ENCODE measurements around the gene OR4D10. TPM values are rescaled to one million over a fixed set of nuclear protein-coding genes. Genes with fewer than 3 reads are reported as not detected.
"Not testable (repeated sequence)": the region's sequence is repeated elsewhere in the genome, so short reads cannot be mapped to it uniquely, and the experiment has no call there.

Gene OR4D10
- not detected for total RNA-seq

DNA sequence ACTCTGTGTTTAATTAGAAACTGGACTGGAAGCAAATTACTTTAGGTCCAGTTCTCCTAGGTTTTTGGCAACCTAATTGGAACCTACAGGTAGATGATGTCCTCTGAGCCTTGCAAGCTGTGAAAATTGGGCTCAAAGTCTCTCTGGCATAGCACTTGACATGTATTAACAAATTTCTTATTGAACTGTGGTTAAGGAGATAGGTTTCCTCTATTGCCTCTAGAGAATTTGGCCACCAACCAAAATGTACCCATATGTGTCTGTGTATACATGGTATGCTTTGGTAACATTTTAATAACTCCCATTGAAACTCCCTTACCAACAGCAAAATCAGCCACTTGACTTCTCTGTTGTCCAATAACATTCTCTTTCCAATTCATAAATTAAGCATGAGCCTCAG is at the start of gene OR4D10:
Gene OR4D10, plus strand, starts transcription at position 301 of the 400 bp plus-strand sequence. CDS start 4,115 bp downstream, outside the sequence.
- DNase-seq (ENCODE audit: low read depth in 2 of 3, low spot score in 2 of 3) = no peak

DNA sequence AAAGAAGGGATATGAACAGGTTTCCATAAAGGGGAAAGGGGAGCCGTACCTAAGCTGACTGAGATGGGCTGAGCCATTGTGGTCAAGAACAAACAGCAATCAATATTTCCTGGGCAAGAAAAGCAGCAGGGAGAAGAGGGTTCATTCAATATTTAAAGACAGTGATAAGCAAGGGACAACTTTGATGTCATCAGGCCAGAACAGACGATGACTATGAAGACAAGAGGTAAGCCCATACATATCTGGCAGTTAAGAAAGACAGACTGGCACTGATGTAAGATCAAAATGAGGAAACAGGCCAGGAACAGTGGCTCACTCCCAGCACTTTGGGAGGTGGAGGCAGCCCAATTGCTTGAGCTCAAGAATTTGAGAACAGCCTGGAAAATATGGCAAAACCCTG is 49.3 kb upstream of the OR4D10 start:
- DNase-seq (ENCODE audit: low read depth in 2 of 3, low spot score in 2 of 3) = no peak

DNA sequence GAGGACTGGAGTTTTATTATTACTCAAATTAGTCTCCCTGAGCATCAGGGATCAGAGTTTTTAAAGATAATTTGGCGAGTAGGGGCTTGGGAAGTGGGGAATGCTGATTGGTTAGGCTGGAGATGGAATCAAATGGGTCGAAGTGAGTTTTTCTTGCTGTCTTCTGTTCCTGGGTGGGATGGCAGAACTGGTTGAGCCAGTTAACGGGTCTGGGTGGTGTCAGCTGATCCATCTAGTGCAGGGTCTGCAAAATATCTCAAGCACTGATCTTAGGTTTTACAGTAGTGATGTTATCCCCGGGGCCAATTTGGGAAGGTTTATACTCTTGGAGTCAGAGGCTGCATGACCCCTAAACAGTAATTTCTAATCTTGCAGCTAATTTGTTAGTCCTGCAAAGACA is 48.0 kb upstream of the OR4D10 start:
- no peak for DNase-seq (ENCODE audit: low read depth in 2 of 3, low spot score in 2 of 3)

DNA sequence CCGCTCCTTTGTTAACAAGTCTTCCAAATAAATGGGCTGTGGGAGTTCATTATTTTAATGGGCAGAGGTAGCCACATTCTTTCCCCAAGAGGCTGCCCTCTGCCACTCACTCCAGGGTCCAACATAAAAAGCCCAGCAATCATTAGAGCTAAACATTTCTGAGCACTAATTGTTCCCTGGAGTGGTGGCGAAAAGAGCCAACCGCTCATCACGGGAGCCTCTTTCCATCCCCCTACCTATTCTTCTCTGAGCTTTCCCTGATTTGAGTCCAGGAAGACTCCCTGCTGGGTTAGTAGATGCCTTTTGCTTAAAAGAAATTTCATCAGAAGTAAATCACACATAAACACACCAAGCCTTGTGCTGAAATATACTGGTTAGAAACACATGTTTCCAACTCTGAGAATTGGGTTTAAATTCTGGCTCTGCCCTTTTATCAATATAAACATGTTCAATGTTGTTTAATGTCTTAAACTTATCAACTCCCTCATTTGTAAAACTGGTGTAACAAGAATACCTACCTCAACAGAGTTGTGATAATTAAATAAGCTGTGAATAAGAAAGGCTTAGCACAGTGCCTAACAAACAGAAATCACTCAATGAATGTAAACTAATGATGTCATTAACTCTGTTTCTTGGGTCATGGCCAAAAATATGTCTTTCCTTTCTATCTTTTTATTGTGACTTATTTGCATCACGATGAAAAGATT is 46.6 kb upstream of the OR4D10 start, which contains the start of gene OR5A2:
Gene OR5A2, minus strand, starts transcription at position 53 of the 707 bp plus-strand sequence. CDS start 3,460 bp downstream, outside the sequence.
- DNase-seq (ENCODE audit: low read depth in 2 of 3, low spot score in 2 of 3) = no peak

DNA sequence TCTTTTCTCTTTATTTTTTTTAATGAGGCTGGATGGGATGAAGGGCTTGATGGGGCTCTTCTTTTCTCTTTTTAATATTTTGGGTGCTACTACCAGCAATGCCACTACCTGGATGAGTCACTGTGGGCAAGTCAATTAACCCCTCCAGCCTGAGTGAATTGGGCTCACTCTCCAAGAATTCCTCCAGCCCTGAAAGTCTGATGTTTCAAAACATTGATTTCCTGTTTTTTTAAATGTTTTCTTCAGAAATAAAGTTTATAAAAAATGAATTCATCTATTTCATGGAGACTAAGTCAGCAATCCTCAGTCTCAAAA is 46.1 kb upstream of the OR4D10 start:
- DNase-seq (ENCODE audit: low read depth in 2 of 3, low spot score in 2 of 3) = no peak

DNA sequence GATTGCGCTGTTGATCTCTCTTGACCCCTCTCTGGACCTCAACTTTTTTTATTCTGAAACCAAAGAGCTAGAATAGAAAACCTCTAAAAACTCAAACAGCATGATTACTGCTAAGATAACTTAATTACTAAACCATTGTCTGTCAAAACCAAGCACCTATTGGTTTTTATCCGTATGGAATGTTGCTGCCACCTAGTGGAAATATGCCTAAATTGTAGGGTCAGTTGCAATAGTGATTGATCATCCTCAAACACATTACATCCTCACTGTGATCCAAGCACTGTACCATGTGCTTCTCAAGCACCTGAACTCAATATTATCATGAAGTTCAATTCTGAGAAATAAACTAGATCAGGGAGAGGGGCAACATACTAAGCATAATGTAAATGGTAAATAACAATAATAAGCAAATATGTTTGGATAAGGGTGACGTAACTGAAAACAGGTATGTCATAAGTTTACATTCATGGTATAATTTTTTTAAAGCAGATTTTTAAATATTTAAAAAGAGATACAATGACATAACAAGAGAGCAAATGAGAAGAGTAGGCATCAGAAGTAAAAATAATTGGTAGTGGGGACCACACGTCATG is 43.1 kb upstream of the OR4D10 start:
- DNase-seq (ENCODE audit: low read depth in 2 of 3, low spot score in 2 of 3) = peak; percentile 24 to 85 (median 56)

DNA sequence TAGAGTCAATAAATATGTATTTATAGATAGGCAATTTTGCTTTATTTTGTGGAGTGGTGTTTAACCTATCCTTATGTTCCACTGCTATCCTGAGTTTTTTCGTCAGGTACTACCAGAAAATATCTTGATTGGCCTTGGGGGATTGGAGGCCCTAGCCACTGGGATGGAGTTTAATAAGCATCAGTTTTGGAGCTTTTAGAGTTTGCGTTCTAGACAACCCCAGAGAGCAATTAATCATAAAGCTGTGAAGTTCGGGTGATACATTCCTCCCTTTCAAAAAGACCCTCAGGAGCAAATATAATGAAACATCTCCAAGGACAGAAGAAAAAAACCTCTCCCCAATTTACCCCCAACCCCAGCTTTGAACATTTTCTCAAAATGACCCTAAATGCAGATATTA is 36.9 kb upstream of the OR4D10 start, which contains the start of gene OR5A1:
Gene OR5A1, plus strand, starts transcription at position 301 of the 400 bp plus-strand sequence. CDS start 6,700 bp downstream, outside the sequence.
- DNase-seq (ENCODE audit: low read depth in 2 of 3, low spot score in 2 of 3) = no peak

DNA sequence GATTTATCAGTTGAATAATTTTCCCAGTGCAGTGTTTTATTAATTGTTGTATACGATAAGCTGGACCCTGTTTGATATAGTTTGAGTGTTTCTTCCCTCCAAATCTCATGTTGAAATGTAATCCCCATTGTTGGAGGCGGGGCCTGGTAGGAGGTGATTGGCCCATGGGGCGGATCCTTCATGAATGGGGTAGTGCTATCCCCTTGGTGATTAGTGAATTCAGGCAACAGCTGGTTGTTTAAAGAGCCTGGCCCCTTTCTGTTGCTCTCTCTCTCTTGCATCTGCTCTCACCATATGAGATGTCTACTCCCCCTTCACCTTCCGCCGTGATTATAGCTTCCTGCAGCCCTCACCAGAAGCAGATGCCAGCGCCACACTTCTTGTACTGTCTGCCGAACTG is 35.3 kb upstream of the OR4D10 start:
- no peak for DNase-seq (ENCODE audit: low read depth in 2 of 3, low spot score in 2 of 3)

DNA sequence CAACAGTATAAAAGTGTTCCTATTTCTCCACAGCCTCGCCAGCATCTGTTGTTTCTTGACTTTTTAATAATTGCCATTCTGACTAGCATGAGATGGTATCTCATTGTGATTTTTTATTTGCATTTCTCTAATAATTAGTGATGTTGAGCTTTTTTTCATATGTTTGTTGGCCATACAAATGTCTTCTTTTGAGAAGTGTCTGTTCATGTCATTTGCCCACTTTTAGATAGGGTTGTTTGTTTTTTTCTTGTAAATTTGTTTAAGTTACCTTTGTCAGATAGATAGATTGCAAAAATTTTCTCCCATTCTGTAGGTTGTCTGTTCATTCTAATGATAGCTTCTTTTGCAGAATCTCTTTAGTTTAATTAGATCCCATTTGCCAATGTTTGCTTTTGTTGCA is 27.5 kb upstream of the OR4D10 start:
- not testable (repeated sequence) for DNase-seq (ENCODE audit: low read depth in 2 of 3, low spot score in 2 of 3)

DNA sequence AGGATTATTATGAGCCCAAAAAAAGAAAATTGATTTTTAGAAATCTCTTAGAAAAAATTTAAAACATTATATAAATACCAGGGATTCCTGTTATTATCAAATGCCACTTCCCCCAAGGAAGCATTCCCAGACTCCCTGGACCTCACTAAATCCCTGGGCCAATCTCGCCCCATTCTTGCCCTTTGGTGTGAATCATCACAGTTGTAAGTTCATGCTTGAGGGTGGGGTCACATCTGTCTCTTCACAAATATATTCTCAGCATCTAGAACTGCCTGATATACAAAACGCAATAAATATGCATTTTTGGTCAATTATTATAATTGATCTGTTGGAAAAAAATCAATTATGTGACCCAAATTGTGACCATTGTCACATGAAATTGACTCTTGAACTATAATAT is 24.6 kb upstream of the OR4D10 start:
- DNase-seq (ENCODE audit: low read depth in 2 of 3, low spot score in 2 of 3) = no peak

DNA sequence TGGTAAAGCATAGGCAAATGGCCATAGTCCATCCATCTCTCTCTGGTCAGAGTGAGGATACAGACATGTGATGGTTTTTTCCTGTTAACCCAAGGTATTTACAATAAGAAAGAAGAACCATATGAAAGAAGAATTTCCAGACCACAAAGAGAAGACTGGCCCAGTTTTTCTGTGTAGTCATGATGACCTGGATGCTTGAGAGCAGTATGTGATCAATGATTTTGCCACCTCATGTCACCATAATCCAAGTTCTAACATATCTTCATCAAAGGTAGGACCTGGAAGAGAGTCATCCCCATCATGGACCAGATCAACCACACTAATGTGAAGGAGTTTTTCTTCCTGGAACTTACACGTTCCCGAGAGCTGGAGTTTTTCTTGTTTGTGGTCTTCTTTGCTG is 16.5 kb upstream of the OR4D10 start, which contains the start of gene OR4D6:
Gene OR4D6, plus strand, starts transcription at position 301 of the 400 bp plus-strand sequence. Its CDS starts 0 bp downstream, at position 301.
- DNase-seq (ENCODE audit: low read depth in 2 of 3, low spot score in 2 of 3) = no peak

DNA sequence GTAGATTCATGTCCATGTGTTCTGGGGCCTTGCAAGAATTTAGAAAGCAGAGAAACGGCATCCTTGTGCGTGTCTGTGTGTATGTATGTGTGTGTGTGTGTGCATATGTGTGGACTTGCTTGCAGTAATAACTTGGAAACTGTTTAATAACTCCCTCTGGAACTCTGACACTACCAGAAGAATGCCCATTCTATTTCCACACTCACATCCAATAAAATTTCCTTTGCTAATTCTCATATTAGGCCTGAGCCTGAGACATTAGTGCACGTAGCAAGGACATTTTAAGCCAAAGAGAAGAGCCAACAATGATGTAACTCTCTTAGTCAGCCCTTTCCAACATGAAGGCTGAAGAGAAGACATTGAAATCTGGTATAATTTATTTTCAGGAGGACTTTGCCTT is 13.2 kb upstream of the OR4D10 start:
- no peak for DNase-seq (ENCODE audit: low read depth in 2 of 3, low spot score in 2 of 3)

DNA sequence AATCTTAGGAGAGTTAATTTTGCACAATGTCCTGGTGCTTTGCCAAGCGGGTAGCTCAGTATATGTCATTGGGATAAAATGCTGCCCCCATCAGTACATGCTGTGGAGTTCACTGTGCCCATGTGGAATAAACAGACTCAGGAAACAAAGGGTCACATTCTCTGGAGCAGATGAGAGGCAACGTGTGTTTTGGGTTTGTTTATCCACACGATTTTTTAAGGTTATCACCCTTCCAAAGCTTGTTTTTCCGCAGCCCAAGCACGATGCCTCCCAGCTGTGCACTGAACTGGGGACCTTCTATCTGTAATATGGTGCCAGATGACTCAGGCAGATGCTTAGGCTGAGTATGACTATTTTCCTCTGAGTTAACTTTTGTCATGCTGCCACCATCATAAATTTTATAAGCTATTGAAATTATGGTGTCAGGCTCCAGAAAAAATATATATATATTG is 9.9 kb upstream of the OR4D10 start:
- DNase-seq (ENCODE audit: low read depth in 2 of 3, low spot score in 2 of 3) = no peak

DNA sequence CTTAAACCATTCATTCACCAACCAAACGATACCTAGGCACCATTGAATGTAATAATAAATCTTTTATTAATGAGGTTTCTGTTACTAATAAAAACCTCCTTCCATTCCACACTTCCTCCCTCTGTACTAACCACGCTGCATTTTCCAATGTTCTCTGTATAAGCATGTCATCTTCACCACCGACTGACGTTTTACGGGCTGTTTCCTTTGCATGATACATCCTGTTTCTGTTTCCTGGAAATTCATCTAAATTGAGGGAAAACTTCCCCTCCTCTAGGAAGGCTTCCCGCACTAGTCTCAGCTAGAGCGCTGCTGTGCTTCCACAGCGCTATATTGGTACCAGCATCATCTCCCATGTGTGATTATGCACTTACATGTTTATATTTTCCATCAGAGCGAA is 2.1 kb downstream of the OR4D10 start:
- no peak for DNase-seq (ENCODE audit: low read depth in 2 of 3, low spot score in 2 of 3)

DNA sequence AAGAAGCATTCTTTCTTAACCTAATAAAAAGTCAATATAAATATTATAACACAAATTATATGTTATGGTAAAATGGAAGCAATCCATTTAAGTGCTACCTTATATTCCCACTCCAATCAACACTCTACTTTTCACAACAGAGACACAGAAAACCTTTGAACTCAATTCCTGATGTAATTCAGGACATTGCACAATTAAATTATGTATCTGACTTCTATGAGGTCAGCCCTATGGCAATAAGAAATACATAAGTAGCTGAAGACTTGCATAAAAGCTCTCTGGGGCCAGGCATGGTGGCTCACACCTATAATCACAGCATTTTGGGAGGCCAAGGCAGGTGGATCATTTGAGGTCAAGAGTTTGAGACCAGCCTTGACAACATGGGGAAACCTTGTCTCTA is 6.8 kb downstream of the OR4D10 start:
- no peak for DNase-seq (ENCODE audit: low read depth in 2 of 3, low spot score in 2 of 3)

DNA sequence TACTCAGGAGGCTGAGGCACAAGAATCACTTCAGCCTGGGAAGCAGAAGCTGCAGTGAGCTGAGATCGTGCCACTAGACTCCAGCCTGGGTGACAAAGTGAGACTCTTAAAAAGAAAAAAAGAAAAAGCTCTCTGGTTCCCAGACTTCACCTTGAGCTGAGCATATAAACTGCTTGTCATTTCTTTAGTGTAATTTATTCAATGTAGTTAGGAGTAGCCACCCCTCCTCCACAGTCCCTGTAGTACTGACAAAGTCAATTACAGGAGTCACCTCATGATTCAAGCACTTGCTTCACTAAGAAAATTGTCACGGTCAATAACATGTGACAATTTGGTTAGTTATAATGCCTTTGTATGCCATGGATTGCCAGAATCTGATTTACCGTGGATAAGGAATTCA is 7.2 kb downstream of the OR4D10 start:
- no peak for DNase-seq (ENCODE audit: low read depth in 2 of 3, low spot score in 2 of 3)

DNA sequence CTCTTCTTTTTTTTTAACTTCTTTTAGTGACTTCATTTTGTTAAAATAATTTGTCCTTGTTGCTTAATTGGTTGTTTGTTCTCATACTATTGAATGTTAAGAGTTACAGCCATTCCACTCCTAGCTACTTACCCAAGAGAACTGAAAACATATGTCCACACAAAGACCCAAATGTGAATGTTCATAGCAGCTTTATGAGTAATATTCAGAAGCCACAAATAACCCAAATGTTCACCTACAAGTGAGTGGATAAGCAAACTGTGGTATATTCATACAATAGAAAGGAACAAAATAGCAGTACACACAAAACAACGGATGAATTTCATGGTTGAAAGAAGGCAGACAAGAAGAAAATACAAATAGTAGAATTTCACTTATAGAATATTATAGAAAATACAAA is 28.8 kb downstream of the OR4D10 start:
- no peak for DNase-seq (ENCODE audit: low read depth in 2 of 3, low spot score in 2 of 3)

DNA sequence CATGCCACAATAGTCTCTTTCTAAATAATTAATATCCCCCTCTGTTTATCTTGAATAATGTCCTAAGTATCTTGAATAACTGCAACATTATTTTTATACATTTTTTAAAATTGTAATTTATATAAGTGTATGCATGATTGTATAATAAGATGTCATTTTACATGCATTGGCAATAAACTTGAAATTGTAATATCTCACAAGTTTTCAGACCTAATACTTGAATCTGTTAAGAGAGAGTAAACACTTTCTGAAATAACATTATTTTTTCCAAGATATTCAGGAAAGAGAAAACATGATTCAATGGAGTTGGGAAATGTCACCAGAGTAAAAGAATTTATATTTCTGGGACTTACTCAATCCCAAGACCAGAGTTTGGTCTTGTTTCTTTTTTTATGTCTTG is 30.2 kb downstream of the OR4D10 start, which contains the start of gene OR4D11:
Gene OR4D11, plus strand, starts transcription at position 301 of the 400 bp plus-strand sequence. Its CDS starts 0 bp downstream, at position 301.
- no peak for DNase-seq (ENCODE audit: low read depth in 2 of 3, low spot score in 2 of 3)

DNA sequence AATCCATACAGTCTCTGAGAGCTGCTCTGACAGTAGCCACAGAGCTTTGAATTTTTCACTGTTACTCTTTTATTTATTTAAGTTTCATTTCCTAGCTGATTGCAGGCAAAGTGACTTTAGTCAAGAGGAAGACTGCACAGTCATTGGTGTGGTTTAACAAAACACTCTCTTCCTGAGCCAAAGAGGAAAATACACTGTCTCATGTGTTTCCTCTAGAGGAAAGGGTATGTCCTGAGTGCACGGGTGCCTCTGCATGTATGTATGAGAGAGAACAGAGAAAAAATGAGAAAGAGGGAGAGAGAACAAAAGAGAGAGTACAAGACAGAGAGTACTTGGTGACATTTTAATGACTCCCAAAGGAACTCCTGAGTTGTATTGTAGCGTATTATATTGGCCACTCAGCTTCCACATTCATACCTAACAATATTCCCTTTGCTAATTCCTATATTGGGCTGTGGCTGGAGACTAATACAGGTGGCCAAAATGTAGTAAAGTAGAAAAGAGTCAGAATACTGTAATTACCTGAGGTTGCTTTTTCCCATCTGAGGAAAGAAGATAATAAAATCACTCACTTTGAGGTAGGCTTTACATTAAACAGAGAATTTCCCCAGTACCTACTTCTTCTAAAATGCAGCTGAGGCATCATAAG is 38.0 kb downstream of the OR4D10 start, which contains the start of gene OR4D9:
Gene OR4D9, plus strand, starts transcription at position 599 of the 649 bp plus-strand sequence. CDS start 3,374 bp downstream, outside the sequence.
- peak in 2 of 3 donors; percentile 65 to 88 for DNase-seq (ENCODE audit: low read depth in 2 of 3, low spot score in 2 of 3)

DNA sequence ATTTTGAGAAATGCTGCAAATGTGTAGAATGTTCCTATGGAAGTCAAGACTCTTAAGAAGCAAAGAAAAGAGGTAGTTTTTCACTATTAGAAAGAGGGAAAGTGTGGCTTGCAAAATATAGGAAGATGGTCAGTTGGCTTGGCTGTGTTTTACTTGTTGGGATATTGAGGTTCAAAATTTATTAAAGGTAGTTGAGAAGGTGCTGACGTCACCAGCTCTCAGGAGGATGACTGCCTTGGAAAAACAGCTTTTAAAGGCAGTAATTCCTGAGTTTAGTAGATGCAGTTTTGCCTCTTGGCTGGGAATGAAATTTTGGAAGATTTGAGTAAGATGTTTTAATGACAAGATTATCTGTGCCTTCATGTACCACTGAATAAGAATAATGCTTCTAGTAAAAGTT is 38.6 kb downstream of the OR4D10 start:
- DNase-seq (ENCODE audit: low read depth in 2 of 3, low spot score in 2 of 3) = no peak

DNA sequence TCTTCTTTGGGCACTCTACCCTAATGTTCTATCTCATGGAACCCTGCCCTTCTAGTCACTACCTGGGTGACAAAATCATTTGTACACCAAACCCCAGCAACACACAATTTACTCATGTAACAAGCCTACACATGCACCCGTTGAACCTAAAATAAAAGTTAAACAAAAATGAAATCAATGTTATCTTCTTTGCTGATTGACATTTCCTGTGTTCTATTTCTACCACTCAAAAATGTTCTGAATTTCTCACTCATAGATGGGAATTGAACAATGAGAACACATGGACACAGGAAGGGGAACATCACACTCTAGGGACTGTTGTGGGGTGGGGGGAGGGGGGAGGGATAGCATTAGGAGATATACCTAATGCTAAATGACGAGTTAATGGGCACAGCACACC is 47.0 kb downstream of the OR4D10 start:
- DNase-seq (ENCODE audit: low read depth in 2 of 3, low spot score in 2 of 3) = not testable (repeated sequence)
